Measurements from ENCODE around the gene DPPA5. TPM values are rescaled to one million over a fixed set of nuclear protein-coding genes. Genes with fewer than 3 reads are reported as not detected.

The DPPA5 gene
- total RNA-seq, 1 experiment from 2014 or later, result not detected

- TF ChIP-seq CTCF (IDR thresholded peaks at IDR 0.05; ENCODE audit: insufficient read depth in 1 of 2, low read depth in 1 of 2, low read length in 1 of 2, severe bottlenecking in 1 of 2, unreplicated experiment in 1 of 2), result no peak
- no peak overlapping the region for H3K27ac Mint-ChIP-seq (ENCODE audit: unreplicated experiment)
- Histone ChIP-seq H3K36me3 (ENCODE audit: control insufficient read depth, insufficient read depth, low read length) (no peaks in the 10 kb centered on the region), H3K4me1 (peaks cover 8% of the 10 kb centered on the region), H3K4me3 (ENCODE audit: low read depth, low read length) (no peak overlapping the region), H3K9me3 (no peaks in the 10 kb centered on the region), H3K27me3 (replicated peaks; ENCODE audit: control insufficient read depth, insufficient read depth, low read length) (no peaks in the 10 kb centered on the region)
- no peak for DNase-seq
- no TSS peak for BruUV-seq (replicated peaks)
- no peaks in the 10 kb centered on the region for H3K27me3 Mint-ChIP-seq (ENCODE audit: insufficient read depth, unreplicated experiment)
- no peaks in the 10 kb centered on the region for H3K9me3 Mint-ChIP-seq (ENCODE audit: unreplicated experiment)
- no peaks in the 10 kb centered on the region for H3K36me3 Mint-ChIP-seq (ENCODE audit: insufficient read depth, unreplicated experiment)
- intact Hi-C loops (cut with micrococcal nuclease; ENCODE audit: unreplicated experiment), result no loop called here
- ChIA-PET POLR2A (no interaction called here), CTCF (interaction anchor here (1.6 kb wide), 1 partner anchor 12 kb away, joined by 7 read pairs; no protein-coding TSS in a partner anchor)
- no peaks in the 10 kb centered on the region for H3K4me1 Mint-ChIP-seq (ENCODE audit: low read depth, unreplicated experiment)
- no peak overlapping the region for H3K4me3 Mint-ChIP-seq (ENCODE audit: unreplicated experiment)
Observed at GRCh38 chr6:73377225-73377624, 23.1 kb upstream of the DPPA5 start.

GRCh38 chr6:73375216-73375615, 21.1 kb upstream of the DPPA5 start:
- intact Hi-C loops (cut with micrococcal nuclease; ENCODE audit: unreplicated experiment), result loop anchor here (2.0 kb wide), 1 partner anchor 64 kb away; no protein-coding TSS in a partner anchor
- H3K36me3 Mint-ChIP-seq (ENCODE audit: insufficient read depth, unreplicated experiment), result no peaks in the 10 kb centered on the region
- no peak for TF ChIP-seq CTCF (IDR thresholded peaks at IDR 0.05; ENCODE audit: insufficient read depth in 1 of 2, low read depth in 1 of 2, low read length in 1 of 2, severe bottlenecking in 1 of 2, unreplicated experiment in 1 of 2)
- no peaks in the 10 kb centered on the region for H3K4me1 Mint-ChIP-seq (ENCODE audit: low read depth, unreplicated experiment)
- Histone ChIP-seq H3K4me3 (ENCODE audit: low read depth, low read length) (no peak overlapping the region), H3K9me3 (no peaks in the 10 kb centered on the region), H3K36me3 (ENCODE audit: control insufficient read depth, insufficient read depth, low read length) (no peaks in the 10 kb centered on the region), H3K27me3 (replicated peaks; ENCODE audit: control insufficient read depth, insufficient read depth, low read length) (no peaks in the 10 kb centered on the region), H3K4me1 (peaks cover 8% of the 10 kb centered on the region)
- peak; percentile 62 to 63 for DNase-seq
- no peak overlapping the region for H3K27ac Mint-ChIP-seq (ENCODE audit: unreplicated experiment)
- no peak overlapping the region for H3K4me3 Mint-ChIP-seq (ENCODE audit: unreplicated experiment)
- H3K27me3 Mint-ChIP-seq (ENCODE audit: insufficient read depth, unreplicated experiment), result no peaks in the 10 kb centered on the region
- POLR2A ChIA-PET, result no interaction called here
- BruUV-seq (replicated peaks), result no TSS peak
- no peaks in the 10 kb centered on the region for H3K9me3 Mint-ChIP-seq (ENCODE audit: unreplicated experiment)
- CTCF ChIA-PET, result interaction anchor here (0.8 kb wide), 1 partner anchor 14 kb away, joined by 5 read pairs; no protein-coding TSS in a partner anchor

- Histone ChIP-seq H3K4me3 (ENCODE audit: low read depth, low read length) (no peak overlapping the region), H3K36me3 (ENCODE audit: control insufficient read depth, insufficient read depth, low read length) (no peaks in the 10 kb centered on the region), H3K4me1 (peaks cover 8% of the 10 kb centered on the region), H3K9me3 (no peaks in the 10 kb centered on the region), H3K27me3 (replicated peaks; ENCODE audit: control insufficient read depth, insufficient read depth, low read length) (no peaks in the 10 kb centered on the region)
- H3K27me3 Mint-ChIP-seq (ENCODE audit: insufficient read depth, unreplicated experiment), result no peaks in the 10 kb centered on the region
- no peak for TF ChIP-seq CTCF (IDR thresholded peaks at IDR 0.05; ENCODE audit: insufficient read depth in 1 of 2, low read depth in 1 of 2, low read length in 1 of 2, severe bottlenecking in 1 of 2, unreplicated experiment in 1 of 2)
- ChIA-PET CTCF (no interaction called here), POLR2A (no interaction called here)
- no peak overlapping the region for H3K4me3 Mint-ChIP-seq (ENCODE audit: unreplicated experiment)
- H3K9me3 Mint-ChIP-seq (ENCODE audit: unreplicated experiment), result no peaks in the 10 kb centered on the region
- DNase-seq, result no peak
- H3K36me3 Mint-ChIP-seq (ENCODE audit: insufficient read depth, unreplicated experiment), result no peaks in the 10 kb centered on the region
- no peaks in the 10 kb centered on the region for H3K4me1 Mint-ChIP-seq (ENCODE audit: low read depth, unreplicated experiment)
- intact Hi-C loops (cut with micrococcal nuclease; ENCODE audit: unreplicated experiment), result no loop called here
- no TSS peak for BruUV-seq (replicated peaks)
- H3K27ac Mint-ChIP-seq (ENCODE audit: unreplicated experiment), result no peak overlapping the region
Observed at GRCh38 chr6:73372516-73372915, 18.4 kb upstream of the DPPA5 start.
